ENCODE measurements around the gene CASK. TPM values are rescaled to one million over a fixed set of nuclear protein-coding genes. Genes with fewer than 3 reads are reported as not detected.

The CASK gene
- total and polyA plus RNA-seq, 9 of the 15 experiments (the other 6 are each of a cell fraction or from before 2014, with no cell fraction given): 1.3 to 7.4 (median 5.2) TPM

- no peak for TF ChIP-seq ZBTB40 (IDR thresholded peaks at IDR 0.05)
- TF ChIP-seq ZBTB40 (CRISPR knock-in tag; IDR thresholded peaks at IDR 0.05): no peak
- TF ChIP-seq SIX5 (IDR thresholded peaks at IDR 0.05; ENCODE audit: borderline replicate concordance in 1 of 2, insufficient read depth in 1 of 2, low read depth in 1 of 2, low read length in 2 of 2): no peak
- TF ChIP-seq TRIM25 (IDR thresholded peaks at IDR 0.05; ENCODE audit: borderline replicate concordance): no peak
- no peak for TF ChIP-seq KDM2B (CRISPR knock-in tag; IDR thresholded peaks at IDR 0.05)
- no peak for TF ChIP-seq DNMT1 (IDR thresholded peaks at IDR 0.05)
- no peak for TF ChIP-seq ELF4 (CRISPR knock-in tag; IDR thresholded peaks at IDR 0.05)
- no peak for TF ChIP-seq RBM34 (IDR thresholded peaks at IDR 0.05; ENCODE audit: borderline replicate concordance, insufficient read depth, low read length)
Measured at GRCh38 chrX:41604766-41605543, 318.4 kb downstream of the CASK start (continued).
